ENCODE measurements around the gene PEX11A. TPM values are rescaled to one million over a fixed set of nuclear protein-coding genes. Genes with fewer than 3 reads are reported as not detected.

The PEX11A gene
- total RNA-seq, 4 donors from 2014 or later, result 17.4 to 39.5 (median 20.6) TPM

- Histone ChIP-seq H3K9me3 (no peaks in the 10 kb centered on the region), H3K27me3 (no peaks in the 10 kb centered on the region), H3K4me3 (replicated peaks in 1 of 3) (no peak overlapping the region), H3K27ac (no peak overlapping the region), H3K36me3 (no peaks in the 10 kb centered on the region), H3K4me1 (peaks cover 4 to 17% of the 10 kb centered on the region in 2 donors)
- intact Hi-C loops (cut with DNase I), result no loop called here
- DNase-seq, result no peak
- TF ChIP-seq, protein P1, sequence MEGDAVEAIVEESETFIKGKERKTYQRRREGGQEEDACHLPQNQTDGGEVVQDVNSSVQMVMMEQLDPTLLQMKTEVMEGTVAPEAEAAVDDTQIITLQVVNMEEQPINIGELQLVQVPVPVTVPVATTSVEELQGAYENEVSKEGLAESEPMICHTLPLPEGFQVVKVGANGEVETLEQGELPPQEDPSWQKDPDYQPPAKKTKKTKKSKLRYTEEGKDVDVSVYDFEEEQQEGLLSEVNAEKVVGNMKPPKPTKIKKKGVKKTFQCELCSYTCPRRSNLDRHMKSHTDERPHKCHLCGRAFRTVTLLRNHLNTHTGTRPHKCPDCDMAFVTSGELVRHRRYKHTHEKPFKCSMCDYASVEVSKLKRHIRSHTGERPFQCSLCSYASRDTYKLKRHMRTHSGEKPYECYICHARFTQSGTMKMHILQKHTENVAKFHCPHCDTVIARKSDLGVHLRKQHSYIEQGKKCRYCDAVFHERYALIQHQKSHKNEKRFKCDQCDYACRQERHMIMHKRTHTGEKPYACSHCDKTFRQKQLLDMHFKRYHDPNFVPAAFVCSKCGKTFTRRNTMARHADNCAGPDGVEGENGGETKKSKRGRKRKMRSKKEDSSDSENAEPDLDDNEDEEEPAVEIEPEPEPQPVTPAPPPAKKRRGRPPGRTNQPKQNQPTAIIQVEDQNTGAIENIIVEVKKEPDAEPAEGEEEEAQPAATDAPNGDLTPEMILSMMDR (IDR thresholded peaks at IDR 0.05), result no peak
- TF ChIP-seq POLR2A (IDR thresholded peaks at IDR 0.05), result no peak
- 93 to 97% methylated on average over 2 of the region's 2 CpGs for WGBS, 2 donors
Observed at GRCh38 chr15:89659295-89659694, 31.3 kb downstream of the PEX11A start.

GRCh38 chr15:89657686-89658200 is 32.8 kb downstream of the PEX11A start:
- Histone ChIP-seq H3K4me1 (peaks cover 0 to 11% of the 10 kb centered on the region in 2 donors), H3K36me3 (no peaks in the 10 kb centered on the region), H3K9me3 (no peaks in the 10 kb centered on the region), H3K4me3 (replicated peaks in 1 of 3) (no peak overlapping the region), H3K27me3 (no peaks in the 10 kb centered on the region), H3K27ac (no peak overlapping the region)
- intact Hi-C loops (cut with DNase I), result no loop called here
- 86 to 91% methylated on average over 5 of the region's 5 CpGs for WGBS, 2 donors
- no peak for TF ChIP-seq POLR2A (IDR thresholded peaks at IDR 0.05)
- TF ChIP-seq, protein P1 (IDR thresholded peaks at IDR 0.05), result no peak
- no peak for DNase-seq

- Histone ChIP-seq H3K36me3 (no peaks in the 10 kb centered on the region), H3K4me3 (replicated peaks in 1 of 3) (no peak overlapping the region), H3K27me3 (no peaks in the 10 kb centered on the region), H3K9me3 (no peaks in the 10 kb centered on the region), H3K4me1 (peaks cover 0 to 5% of the 10 kb centered on the region in 2 donors), H3K27ac (no peak overlapping the region)
- 79 to 80% methylated on average over 7 of the region's 7 CpGs for WGBS, 2 donors
- intact Hi-C loops (cut with DNase I), result no loop called here
- TF ChIP-seq POLR2A (IDR thresholded peaks at IDR 0.05), result no peak
- TF ChIP-seq, protein P1 (IDR thresholded peaks at IDR 0.05), result no peak
- DNase-seq, result no peak
Observed at GRCh38 chr15:89656116-89656815, 34.3 kb downstream of the PEX11A start.

GRCh38 chr15:89654847-89655805 is 35.4 kb downstream of the PEX11A start, which contains the start of gene KIF7:
TSS of gene KIF7 (minus strand) at chr15:89655467. CDS start at chr15:89652930, 2,537 bp downstream.
- WGBS, 2 donors, result 4 to 5% methylated on average over 21 to 38 of the region's 87 CpGs
- Histone ChIP-seq H3K4me3 (replicated peaks in 1 of 3) (peak within 1 kb of the TSS; percentile 36 to 64 (median 59)), H3K36me3 (no peaks in the 10 kb centered on the region), H3K9me3 (no peaks in the 10 kb centered on the region), H3K4me1 (peaks cover 0 to 5% of the 10 kb centered on the region in 2 donors), H3K27ac (peak within 1 kb of the TSS in 1 of 3 donors; percentile 19), H3K27me3 (no peaks in the 10 kb centered on the region)
- peak; percentile 27 to 40 for DNase-seq
- intact Hi-C loops (cut with DNase I), result no loop called here
- no peak for TF ChIP-seq POLR2A (IDR thresholded peaks at IDR 0.05)

GRCh38 chr15:89654301-89654761 is 36.2 kb downstream of the PEX11A start:
- 40 to 45% methylated on average over 14 of the region's 14 CpGs for WGBS, 2 donors
- DNase-seq, result no peak
- TF ChIP-seq, protein P1 (IDR thresholded peaks at IDR 0.05), result no peak
- TF ChIP-seq POLR2A (IDR thresholded peaks at IDR 0.05), result no peak
- no peaks in the 10 kb centered on the region for H3K36me3 ChIP-seq
- no peaks in the 10 kb centered on the region for H3K27me3 ChIP-seq
- H3K4me3 ChIP-seq (replicated peaks in 1 of 3), result peak overlapping the region in 2 of 3 donors; percentile 36 to 59
- no peak overlapping the region for H3K27ac ChIP-seq
- peaks cover 0 to 5% of the 10 kb centered on the region in 2 donors for H3K4me1 ChIP-seq
- intact Hi-C loops (cut with DNase I), result no loop called here
- H3K9me3 ChIP-seq, result no peaks in the 10 kb centered on the region

Data from thyroid gland (tissue), 4 donors.